Measurements from ENCODE around the gene PLEKHA6. TPM values are rescaled to one million over a fixed set of nuclear protein-coding genes. Genes with fewer than 3 reads are reported as not detected.

Gene PLEKHA6
- polyA plus RNA-seq, 1 donor from 2014 or later: 22.6 TPM

DNA sequence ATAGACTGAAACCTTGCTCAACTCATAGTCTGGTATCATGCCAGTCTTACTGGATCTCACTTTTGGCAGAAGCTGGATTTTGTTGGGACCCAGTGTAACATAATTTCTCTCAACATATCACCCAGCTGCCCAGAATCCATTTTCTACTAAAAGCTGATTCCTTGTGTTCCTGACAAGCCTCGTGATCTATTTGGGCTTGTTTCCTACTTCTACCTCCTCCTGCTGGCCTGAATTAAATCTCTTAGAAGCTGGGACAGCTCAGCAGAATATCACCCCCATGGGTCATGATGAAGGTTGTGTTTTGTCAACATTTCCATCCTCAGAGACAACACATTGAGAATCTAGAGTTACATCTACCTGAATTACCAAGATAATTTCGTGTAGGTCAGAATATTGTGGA is 153.6 kb downstream of the PLEKHA6 start:
- Histone ChIP-seq H2AFZ (ENCODE audit: low read depth, low read length) (no peak overlapping the region), H3K27ac (ENCODE audit: low read length) (no peak overlapping the region), H3F3A (ENCODE audit: insufficient read depth, low read length, poor library complexity, severe bottlenecking) (no peaks in the 10 kb centered on the region), H3K9ac (ENCODE audit: low read length) (no peak overlapping the region), H3K27me3 (ENCODE audit: insufficient read depth, low read depth, low read length) (peaks cover 5% of the 10 kb centered on the region), H3K36me3 (ENCODE audit: insufficient read depth, low read length) (no peaks in the 10 kb centered on the region), H3K4me2 (ENCODE audit: low read length) (no peak overlapping the region), H3K9me2 (ENCODE audit: insufficient read depth, low read length) (no peaks in the 10 kb centered on the region), H3K9me3 (ENCODE audit: low read length) (no peaks in the 10 kb centered on the region), H3K4me3 (ENCODE audit: low read length) (no peak overlapping the region), H3K79me2 (replicated peaks; ENCODE audit: insufficient read depth, low read length) (no peaks in the 10 kb centered on the region), H4K20me1 (ENCODE audit: insufficient read depth) (no peaks in the 10 kb centered on the region)
- TF ChIP-seq, protein P1, sequence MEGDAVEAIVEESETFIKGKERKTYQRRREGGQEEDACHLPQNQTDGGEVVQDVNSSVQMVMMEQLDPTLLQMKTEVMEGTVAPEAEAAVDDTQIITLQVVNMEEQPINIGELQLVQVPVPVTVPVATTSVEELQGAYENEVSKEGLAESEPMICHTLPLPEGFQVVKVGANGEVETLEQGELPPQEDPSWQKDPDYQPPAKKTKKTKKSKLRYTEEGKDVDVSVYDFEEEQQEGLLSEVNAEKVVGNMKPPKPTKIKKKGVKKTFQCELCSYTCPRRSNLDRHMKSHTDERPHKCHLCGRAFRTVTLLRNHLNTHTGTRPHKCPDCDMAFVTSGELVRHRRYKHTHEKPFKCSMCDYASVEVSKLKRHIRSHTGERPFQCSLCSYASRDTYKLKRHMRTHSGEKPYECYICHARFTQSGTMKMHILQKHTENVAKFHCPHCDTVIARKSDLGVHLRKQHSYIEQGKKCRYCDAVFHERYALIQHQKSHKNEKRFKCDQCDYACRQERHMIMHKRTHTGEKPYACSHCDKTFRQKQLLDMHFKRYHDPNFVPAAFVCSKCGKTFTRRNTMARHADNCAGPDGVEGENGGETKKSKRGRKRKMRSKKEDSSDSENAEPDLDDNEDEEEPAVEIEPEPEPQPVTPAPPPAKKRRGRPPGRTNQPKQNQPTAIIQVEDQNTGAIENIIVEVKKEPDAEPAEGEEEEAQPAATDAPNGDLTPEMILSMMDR (IDR thresholded peaks at IDR 0.05; ENCODE audit: poor library complexity, severe bottlenecking): peak; percentile 12
- TF ChIP-seq, protein P2, sequence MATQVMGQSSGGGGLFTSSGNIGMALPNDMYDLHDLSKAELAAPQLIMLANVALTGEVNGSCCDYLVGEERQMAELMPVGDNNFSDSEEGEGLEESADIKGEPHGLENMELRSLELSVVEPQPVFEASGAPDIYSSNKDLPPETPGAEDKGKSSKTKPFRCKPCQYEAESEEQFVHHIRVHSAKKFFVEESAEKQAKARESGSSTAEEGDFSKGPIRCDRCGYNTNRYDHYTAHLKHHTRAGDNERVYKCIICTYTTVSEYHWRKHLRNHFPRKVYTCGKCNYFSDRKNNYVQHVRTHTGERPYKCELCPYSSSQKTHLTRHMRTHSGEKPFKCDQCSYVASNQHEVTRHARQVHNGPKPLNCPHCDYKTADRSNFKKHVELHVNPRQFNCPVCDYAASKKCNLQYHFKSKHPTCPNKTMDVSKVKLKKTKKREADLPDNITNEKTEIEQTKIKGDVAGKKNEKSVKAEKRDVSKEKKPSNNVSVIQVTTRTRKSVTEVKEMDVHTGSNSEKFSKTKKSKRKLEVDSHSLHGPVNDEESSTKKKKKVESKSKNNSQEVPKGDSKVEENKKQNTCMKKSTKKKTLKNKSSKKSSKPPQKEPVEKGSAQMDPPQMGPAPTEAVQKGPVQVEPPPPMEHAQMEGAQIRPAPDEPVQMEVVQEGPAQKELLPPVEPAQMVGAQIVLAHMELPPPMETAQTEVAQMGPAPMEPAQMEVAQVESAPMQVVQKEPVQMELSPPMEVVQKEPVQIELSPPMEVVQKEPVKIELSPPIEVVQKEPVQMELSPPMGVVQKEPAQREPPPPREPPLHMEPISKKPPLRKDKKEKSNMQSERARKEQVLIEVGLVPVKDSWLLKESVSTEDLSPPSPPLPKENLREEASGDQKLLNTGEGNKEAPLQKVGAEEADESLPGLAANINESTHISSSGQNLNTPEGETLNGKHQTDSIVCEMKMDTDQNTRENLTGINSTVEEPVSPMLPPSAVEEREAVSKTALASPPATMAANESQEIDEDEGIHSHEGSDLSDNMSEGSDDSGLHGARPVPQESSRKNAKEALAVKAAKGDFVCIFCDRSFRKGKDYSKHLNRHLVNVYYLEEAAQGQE (IDR thresholded peaks at IDR 0.05; ENCODE audit: borderline replicate concordance): no peak

GRCh38 chr1:204205486-204205885 is 154.2 kb downstream of the PLEKHA6 start:
- Histone ChIP-seq H3K27me3 (ENCODE audit: insufficient read depth, low read depth, low read length) (peaks cover 5% of the 10 kb centered on the region), H3K9me2 (ENCODE audit: insufficient read depth, low read length) (no peaks in the 10 kb centered on the region), H3K36me3 (ENCODE audit: insufficient read depth, low read length) (no peaks in the 10 kb centered on the region), H3K4me2 (ENCODE audit: low read length) (no peak overlapping the region), H3K79me2 (replicated peaks; ENCODE audit: insufficient read depth, low read length) (no peaks in the 10 kb centered on the region), H3K9me3 (ENCODE audit: low read length) (no peaks in the 10 kb centered on the region), H3K9ac (ENCODE audit: low read length) (no peak overlapping the region), H3F3A (ENCODE audit: insufficient read depth, low read length, poor library complexity, severe bottlenecking) (no peaks in the 10 kb centered on the region), H3K27ac (ENCODE audit: low read length) (no peak overlapping the region), H2AFZ (ENCODE audit: low read depth, low read length) (no peak overlapping the region), H4K20me1 (ENCODE audit: insufficient read depth) (no peaks in the 10 kb centered on the region), H3K4me3 (ENCODE audit: low read length) (no peak overlapping the region)
- TF ChIP-seq MXI1 (conservative IDR thresholded peaks at IDR 0.05; ENCODE audit: poor library complexity, severe bottlenecking): no peak
- TF ChIP-seq, protein P1 (IDR thresholded peaks at IDR 0.05; ENCODE audit: poor library complexity, severe bottlenecking): no peak
- TF ChIP-seq EZH2 (IDR thresholded peaks at IDR 0.05; ENCODE audit: borderline replicate concordance, insufficient read depth, low read length, poor library complexity, severe bottlenecking): no peak
- no peak for TF ChIP-seq SMC3 (conservative IDR thresholded peaks at IDR 0.05; ENCODE audit: poor library complexity)
- TF ChIP-seq RAD21 (conservative IDR thresholded peaks at IDR 0.05): no peak
- TF ChIP-seq, protein P2 (IDR thresholded peaks at IDR 0.05; ENCODE audit: borderline replicate concordance): no peak
- TF ChIP-seq TAF1 (IDR thresholded peaks at IDR 0.05; ENCODE audit: low read depth): no peak
- no peak for TF ChIP-seq POLR2AphosphoS5 (IDR thresholded peaks at IDR 0.05)
- no peak for TF ChIP-seq EP300 (conservative IDR thresholded peaks at IDR 0.05; ENCODE audit: poor library complexity, severe bottlenecking)

Data from neural cell (in vitro differentiated cells).